Stimulated activated naive CD4-positive, alpha-beta T cell (primary cell): ENCODE measurements around the gene NELL2.

Experiments
- DNase-seq, 6 experiments: peaks; one replicate each; lab custom pipeline; 2025; lab: John Stamatoyannopoulos, UW

The NELL2 gene

GRCh38 chr12:44616402-44616801 lies 259.7 kb downstream of the NELL2 start:
- DNase-seq, result no peak

GRCh38 chr12:44611538-44611937 lies 264.6 kb downstream of the NELL2 start:
- no peak for DNase-seq

GRCh38 chr12:44603701-44604100 lies 272.4 kb downstream of the NELL2 start:
- DNase-seq, result no peak

DNA sequence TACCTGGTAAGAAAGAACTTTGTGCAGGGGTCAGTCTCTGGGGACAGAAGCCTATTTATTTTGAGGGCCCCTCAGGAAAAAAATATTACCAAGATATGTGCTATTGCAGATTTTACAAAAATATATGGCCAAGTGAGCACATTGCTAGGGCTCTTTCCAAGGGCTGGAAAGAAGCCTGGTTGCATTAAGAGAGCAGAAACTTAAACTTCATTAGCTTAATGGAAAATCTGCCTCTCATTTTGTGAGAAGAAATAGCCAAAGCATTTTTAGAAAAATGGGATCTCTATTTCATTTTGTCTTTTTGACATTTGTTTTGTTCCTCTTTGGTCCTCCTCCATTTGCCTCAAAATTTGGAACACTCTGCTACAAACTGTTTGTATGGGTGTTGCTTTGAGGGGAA lies 283.5 kb downstream of the NELL2 start:
- DNase-seq, result no peak

DNA sequence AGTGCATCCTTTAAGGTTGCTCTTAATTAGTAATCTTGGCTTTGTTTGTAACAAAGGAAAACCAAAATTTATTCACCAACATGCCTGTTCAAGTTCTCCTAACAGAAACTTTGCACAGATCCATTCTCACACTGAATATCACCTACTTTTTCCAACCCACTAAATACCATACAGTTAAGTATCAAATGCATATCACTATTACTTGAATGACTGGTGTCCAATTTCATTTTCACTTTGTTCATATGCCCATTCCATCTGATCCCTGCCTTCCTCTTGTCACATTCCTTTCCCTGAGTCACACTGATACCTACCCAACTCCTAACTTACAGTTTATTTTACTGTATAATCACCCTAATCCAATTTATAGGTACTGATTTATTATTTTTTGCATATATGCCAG lies 286.4 kb downstream of the NELL2 start:
- DNase-seq, result no peak

DNA sequence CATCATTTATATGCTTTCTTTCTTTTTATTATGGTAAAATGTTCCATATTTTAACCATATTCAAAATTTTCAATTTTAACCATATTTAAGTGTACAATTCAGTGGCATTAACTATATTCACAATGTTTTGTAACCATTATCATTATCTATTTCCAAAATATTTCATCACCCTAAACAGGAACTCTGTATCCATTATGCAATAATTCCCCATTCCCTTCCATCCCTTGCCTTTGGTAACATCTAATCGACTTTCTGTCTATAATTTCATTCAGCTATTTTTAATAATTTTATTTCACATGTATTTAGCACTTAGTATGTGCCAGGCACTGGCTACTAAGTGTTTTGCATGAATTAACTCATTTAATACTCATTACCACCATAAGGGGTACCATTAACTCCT lies 287.5 kb downstream of the NELL2 start:
- DNase-seq, result no peak

DNA sequence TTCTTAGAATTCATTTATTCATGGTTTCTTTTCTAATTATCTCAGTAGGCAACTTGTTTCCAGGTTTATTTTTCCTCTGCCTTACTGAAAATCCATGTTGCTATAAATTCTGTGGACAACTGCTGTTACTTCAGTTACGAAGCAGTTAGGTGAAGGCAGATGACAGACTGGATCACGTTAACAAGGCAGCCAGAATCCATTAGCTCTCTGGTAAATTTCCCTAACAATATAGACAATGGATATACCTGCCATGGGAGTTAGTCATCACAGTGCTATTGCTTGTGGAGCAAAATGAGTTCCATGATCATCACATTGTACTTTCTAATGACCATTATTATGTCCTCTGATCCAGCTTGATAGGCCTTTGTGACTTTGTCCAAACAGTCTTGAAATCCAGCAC lies 291.5 kb downstream of the NELL2 start:
- no peak for DNase-seq

DNA sequence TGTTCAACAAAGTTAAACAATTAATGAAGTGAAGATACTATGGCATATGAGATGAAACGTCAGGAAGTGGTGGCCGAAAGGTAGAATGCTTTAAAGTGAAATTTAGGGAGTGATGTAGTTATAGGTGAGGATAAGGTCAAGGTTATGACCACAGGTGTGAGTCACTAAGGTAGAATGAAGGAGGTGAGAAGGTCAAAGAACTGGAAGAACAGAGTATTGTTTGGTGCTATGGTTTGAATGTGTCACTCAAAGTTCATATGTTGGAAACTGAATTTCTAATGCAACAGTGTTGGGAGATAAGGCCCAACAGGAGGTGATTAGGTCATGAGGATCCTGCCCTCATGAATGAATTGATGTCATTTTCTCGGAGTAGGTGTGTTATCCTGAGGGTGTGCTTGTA lies 293.6 kb downstream of the NELL2 start:
- DNase-seq, result no peak

GRCh38 chr12:44581642-44582242 lies 294.4 kb downstream of the NELL2 start:
- no peak for DNase-seq

GRCh38 chr12:44574586-44574985 lies 301.5 kb downstream of the NELL2 start:
- no peak for DNase-seq

DNA sequence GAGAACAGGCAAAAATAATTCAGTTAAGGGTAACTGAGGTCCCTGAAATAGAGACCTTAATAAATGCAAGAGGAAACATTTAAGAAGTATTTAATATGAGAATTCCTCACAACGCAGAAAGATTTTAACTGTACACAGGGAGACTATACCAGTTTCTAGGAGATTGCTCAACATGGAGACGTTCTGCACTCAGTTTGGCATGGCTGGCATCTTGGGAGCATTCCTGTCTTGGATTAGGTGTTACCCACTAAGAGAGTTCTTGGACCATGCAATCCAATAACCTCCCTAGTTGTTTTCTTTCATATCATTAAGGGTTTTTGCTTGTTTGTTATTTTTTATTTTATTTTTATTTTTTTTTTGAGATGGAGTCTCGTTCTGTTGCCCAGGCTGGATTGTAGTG lies 302.4 kb downstream of the NELL2 start:
- no peak for DNase-seq

- no peak for DNase-seq
Observed at GRCh38 chr12:44571006-44571550, 305.0 kb downstream of the NELL2 start.

- DNase-seq, result no peak
Observed at GRCh38 chr12:44570036-44570583, 306.0 kb downstream of the NELL2 start.

DNA sequence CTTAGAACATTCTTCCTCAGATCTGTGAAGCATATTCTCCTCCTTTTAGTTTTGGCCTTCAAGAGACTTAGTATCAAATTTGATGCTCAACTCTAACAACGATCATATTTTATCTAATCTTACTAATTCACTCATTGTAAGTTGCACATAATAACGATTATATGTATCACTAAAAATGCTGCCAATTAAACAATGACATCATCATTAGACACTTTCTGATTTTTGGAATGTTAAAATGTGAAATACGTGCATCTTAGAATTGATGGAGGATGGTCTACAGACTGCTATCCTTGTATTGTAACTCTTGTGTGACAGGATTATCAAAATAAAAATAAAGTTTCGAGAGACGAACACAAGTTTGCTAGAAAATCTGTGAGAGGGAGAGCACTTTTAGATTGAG lies 311.0 kb downstream of the NELL2 start:
- DNase-seq, result no peak

DNA sequence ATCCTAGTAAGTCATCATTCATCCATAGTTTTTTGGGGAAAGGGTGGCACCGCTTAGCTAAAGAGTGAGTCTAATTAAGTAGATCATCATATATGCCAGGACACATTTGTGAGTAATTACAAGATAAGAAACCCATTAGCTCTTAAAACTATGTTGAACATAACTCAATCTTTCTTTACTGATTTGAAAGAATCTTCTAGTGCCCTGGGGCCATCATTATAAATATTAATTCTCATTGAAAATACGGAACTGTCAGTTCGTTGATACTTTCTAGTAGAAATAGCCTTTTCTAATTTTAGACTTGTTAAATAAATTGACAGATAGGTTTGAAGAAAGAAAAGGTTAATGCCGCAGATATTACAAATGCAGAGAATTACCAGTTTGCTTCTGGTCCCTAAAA lies 312.6 kb downstream of the NELL2 start:
- DNase-seq, result no peak

GRCh38 chr12:44558340-44559100 lies 317.6 kb downstream of the NELL2 start:
- no peak for DNase-seq

DNA sequence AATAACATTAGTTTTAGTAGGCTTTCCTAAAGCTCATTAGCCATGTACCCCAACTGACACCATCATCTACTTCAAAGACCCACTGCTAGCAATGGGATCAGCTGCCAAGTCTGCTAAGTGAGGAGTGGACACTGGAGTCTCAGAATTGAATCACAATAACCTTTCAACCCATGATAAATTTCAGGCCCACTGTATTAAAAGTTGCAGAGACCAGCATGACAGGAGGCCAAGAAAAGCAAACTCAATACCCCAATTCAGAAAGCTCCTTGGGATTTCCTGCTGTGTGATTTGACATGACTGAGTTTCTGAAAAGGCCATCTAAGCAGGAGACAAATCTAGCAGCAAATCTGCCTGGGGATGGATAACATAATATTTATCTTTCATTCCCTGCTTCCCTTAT lies 320.7 kb downstream of the NELL2 start:
- DNase-seq, result no peak

GRCh38 chr12:44551631-44552030 lies 324.5 kb downstream of the NELL2 start:
- no peak for DNase-seq

GRCh38 chr12:44550377-44550776 lies 325.7 kb downstream of the NELL2 start:
- no peak for DNase-seq

DNA sequence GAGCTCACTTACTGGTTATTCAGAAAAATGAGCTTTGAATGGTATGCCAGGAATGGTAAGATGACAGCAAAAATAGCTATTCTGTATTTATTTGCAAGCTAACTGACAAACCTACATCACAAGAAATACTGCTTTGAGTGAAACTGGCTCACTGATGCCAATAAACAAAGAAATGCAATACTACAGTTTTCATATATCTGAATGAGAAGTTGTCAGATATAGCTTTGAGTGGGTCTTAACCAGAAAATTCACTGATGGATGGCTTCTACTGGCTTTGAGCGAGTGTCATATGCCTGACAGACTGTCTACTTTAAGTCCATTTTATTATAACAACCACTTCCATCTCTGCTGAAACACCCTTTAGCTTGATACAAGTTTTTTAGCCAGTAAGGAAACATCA lies 330.1 kb downstream of the NELL2 start:
- no peak for DNase-seq

DNA sequence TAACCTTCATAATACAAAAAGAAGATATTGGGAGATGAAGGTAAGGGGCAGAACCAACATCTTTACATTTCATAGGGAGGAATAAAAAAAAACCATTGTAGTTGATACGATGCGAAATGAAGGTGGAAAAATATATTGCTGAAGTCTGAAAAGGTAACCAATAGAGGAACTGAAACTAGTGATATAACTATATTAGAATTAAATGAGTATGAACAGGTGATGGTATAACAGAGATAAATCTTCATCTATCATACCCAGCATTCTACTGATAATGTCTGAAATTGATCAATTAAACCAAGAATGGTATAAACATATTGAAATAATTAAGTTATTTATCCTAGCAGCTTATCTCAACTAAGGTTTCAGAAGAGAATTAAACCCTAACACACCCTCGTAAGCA lies 332.1 kb downstream of the NELL2 start:
- no peak for DNase-seq

GRCh38 chr12:44542716-44543115 lies 333.4 kb downstream of the NELL2 start:
- DNase-seq, result no peak

GRCh38 chr12:44537354-44537753 lies 338.8 kb downstream of the NELL2 start:
- DNase-seq, result no peak
